Kidney epithelial cell (primary cell): ENCODE results near the gene EPO. TPM values are rescaled to one million over a fixed set of nuclear protein-coding genes. Genes with fewer than 3 reads are reported as not detected.

Experiments used
- DNase-seq: peaks from one replicate; pipeline ENCODE4 v3.0.0-alpha.2; 2010; ENCODE audit warnings: low read depth
- H3K27me3 ChIP-seq: 2 replicates; pipeline ENCODE4 v1.6.0; 2011; ENCODE audit warnings: low read length; ENCODE audit not compliant: control insufficient read depth, insufficient read depth
- H3K36me3 ChIP-seq: 2 replicates; pipeline ENCODE4 v1.5.1; 2011; ENCODE audit warnings: low read length; ENCODE audit not compliant: control insufficient read depth, insufficient read depth
- H3K4me3 ChIP-seq: 2 replicates; pipeline ENCODE4 v1.5.1; 2011; ENCODE audit warnings: low read depth, mild to moderate bottlenecking, control low read depth, low read length
- CTCF ChIP-seq: IDR thresholded peaks from 2 replicates; pipeline ENCODE4 v1.5.1; 2011; ENCODE audit warnings: mild to moderate bottlenecking, moderate library complexity, low read length, control low read depth, inconsistent platforms; ENCODE audit not compliant: insufficient read depth, poor library complexity, severe bottlenecking
- total RNA-seq: library from RNA; depleted of rRNA; stranded (reverse); fragments of >200 nt; gene quantifications from 2 replicates; pipeline ENCODE4 v1.2.3, GENCODE V29; 2015

EPO gene
- total RNA-seq, 1 donor from 2014 or later: not detected

- Histone ChIP-seq H3K27me3 (no peaks in the 10 kb centered on the region), H3K36me3 (peaks cover 7% of the 10 kb centered on the region), H3K4me3 (no peak overlapping the region)
- TF ChIP-seq CTCF: no peak
- no peak for DNase-seq
Measured at GRCh38 chr7:100679129-100679926, 40.9 kb upstream of the EPO start.

- no peak for TF ChIP-seq CTCF
- Histone ChIP-seq H3K36me3 (peaks cover 7% of the 10 kb centered on the region), H3K27me3 (no peaks in the 10 kb centered on the region), H3K4me3 (no peak overlapping the region)
- no peak for DNase-seq
Measured at GRCh38 chr7:100679927-100680575, 40.2 kb upstream of the EPO start.

DNA sequence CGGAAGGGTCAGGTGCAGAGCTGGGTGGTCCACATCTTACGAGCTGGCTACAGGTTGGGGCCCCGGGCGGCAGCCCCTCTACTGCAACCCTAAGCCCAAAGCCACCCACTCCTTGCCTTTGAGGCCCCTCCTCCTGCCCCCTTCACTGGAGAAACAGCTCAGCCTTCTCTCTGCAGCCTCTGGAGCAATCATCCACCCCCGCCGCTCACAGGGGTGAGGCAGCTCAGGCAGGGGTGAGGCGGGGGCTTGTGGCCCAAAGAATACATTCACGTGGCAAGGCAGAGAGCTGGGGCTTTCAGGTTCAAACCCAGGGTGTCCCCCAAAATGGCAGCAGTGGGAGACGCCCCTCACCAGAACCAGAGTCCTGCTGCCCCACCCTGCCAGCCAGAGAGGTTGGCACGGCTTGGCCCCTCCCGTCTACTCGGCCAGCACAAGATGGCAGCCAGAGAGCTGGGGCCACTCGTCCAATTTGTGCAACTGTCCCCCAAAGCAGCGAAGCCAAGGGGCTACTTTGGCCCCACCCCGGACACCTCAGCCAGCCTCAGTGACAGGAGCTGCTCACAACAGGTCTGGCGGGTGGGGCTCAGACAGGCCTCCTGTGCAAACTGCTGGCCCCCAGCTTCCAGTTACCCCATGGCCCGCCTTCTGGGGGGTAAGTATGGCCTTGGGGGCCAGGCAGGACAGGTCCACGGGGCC is 39.5 kb upstream of the EPO start:
- H3K4me3 ChIP-seq: no peak overlapping the region
- peaks cover 7% of the 10 kb centered on the region for H3K36me3 ChIP-seq
- no peaks in the 10 kb centered on the region for H3K27me3 ChIP-seq
- no peak for TF ChIP-seq CTCF
- DNase-seq: no peak

DNA sequence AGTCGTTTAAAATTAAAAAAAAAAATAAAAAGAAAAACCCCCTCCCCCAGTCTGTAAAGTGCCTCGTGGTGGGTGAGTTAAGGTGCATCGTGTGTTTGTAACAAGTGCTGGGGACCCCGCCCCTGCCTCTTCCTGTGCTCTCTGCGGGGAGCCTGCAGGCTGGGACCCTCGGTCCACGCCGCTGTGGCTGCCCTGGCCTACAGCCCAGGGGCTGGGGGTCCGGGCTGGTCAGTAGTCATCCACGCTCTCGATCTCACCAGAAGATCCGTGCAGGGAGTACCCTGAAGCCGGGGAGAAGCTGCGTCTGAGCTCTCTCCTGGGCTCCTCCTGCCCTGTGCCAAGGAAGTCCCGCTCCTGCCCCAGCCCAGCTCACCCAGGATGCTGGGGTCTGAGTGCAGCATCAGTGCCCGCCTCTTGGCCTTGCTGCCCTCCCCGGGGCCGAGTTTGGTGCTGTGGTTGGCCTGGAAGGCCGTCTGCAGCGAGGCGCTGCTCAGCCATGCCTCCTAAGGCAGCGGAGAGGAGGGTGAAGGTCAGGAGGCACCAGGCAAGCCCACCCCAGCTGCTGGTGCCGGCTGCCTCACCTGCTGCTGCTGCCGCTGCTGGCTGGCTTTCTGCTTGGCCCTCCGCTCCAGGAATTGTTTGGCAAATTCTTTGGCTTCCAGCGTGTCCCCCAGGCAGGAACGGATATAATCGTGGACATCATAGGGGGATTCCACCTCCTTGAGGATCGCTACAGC is 38.6 kb upstream of the EPO start:
- no peaks in the 10 kb centered on the region for H3K27me3 ChIP-seq
- TF ChIP-seq CTCF: no peak
- no peak for DNase-seq
- peaks cover 7% of the 10 kb centered on the region for H3K36me3 ChIP-seq
- no peak overlapping the region for H3K4me3 ChIP-seq

GRCh38 chr7:100682228-100682741 is 38.0 kb upstream of the EPO start:
- no peak overlapping the region for H3K4me3 ChIP-seq
- TF ChIP-seq CTCF: no peak
- DNase-seq: no peak
- H3K36me3 ChIP-seq: peaks cover 5% of the 10 kb centered on the region
- no peaks in the 10 kb centered on the region for H3K27me3 ChIP-seq
